ENCODE data around the gene SLC30A7.

GRCh38 chr1:100862591-100862990 lies 33.3 kb upstream of the SLC30A7 start:
- TF ChIP-seq CTCF (IDR thresholded peaks at IDR 0.05) (no peak), POLR2A (IDR thresholded peaks at IDR 0.05) (no peak)

Data from right lobe of liver (tissue), 4 donors.